ENCODE results near the gene RELN. TPM values are rescaled to one million over a fixed set of nuclear protein-coding genes. Genes with fewer than 3 reads are reported as not detected.

RELN gene
- total RNA-seq, 2 experiments from 2014 or later, result not detected

GRCh38 chr7:103658055-103659005 is 331.1 kb downstream of the RELN start:
- H3K4me1 Mint-ChIP-seq (ENCODE audit: low read depth), result no peaks in the 10 kb centered on the region
- intact Hi-C loops (cut with DNase I, micrococcal nuclease), result no loop called here

GRCh38 chr7:103657474-103657894 is 332.0 kb downstream of the RELN start:
- no peaks in the 10 kb centered on the region for H3K4me1 ChIP-seq (ENCODE audit: insufficient read depth, low read length)
- no peaks in the 10 kb centered on the region for H3K36me3 ChIP-seq (ENCODE audit: insufficient read depth, low read length)
- H3K27ac Mint-ChIP-seq, result no peak overlapping the region
- POLR2A ChIA-PET, result no interaction called here
- H3K4me3 ChIP-seq (ENCODE audit: low read length), result no peak overlapping the region
- H3K27ac ChIP-seq (ENCODE audit: low read depth in 1 of 2, low read length in 2 of 2), result no peak overlapping the region
- peaks cover 6% of the 10 kb centered on the region for H3K27me3 Mint-ChIP-seq
- DNase-seq, result no peak
- intact Hi-C loops (cut with DNase I, micrococcal nuclease), result no loop called here
- H3K4me1 Mint-ChIP-seq (ENCODE audit: low read depth), result no peaks in the 10 kb centered on the region
- H3K4me3 Mint-ChIP-seq, result no peak overlapping the region
- no peak for TF ChIP-seq CTCF (IDR thresholded peaks at IDR 0.05)
- no peaks in the 10 kb centered on the region for H3K36me3 Mint-ChIP-seq (ENCODE audit: low read depth)
- peaks cover 0 to 5% of the 10 kb centered on the region in 2 experiments for H3K27me3 ChIP-seq (ENCODE audit: control insufficient read depth in 1 of 2, insufficient read depth in 2 of 2, low read length in 2 of 2)
- no peak for ATAC-seq (ENCODE audit: poor library complexity)
- no peaks in the 10 kb centered on the region for H3K9me3 Mint-ChIP-seq
- CTCF ChIA-PET, result no interaction called here
- H3K9me3 ChIP-seq (ENCODE audit: control insufficient read depth in 1 of 2, insufficient read depth in 1 of 2, low read length in 2 of 2), result no peaks in the 10 kb centered on the region

More at GRCh38 chr7:103658055-103659005, 331.1 kb downstream of the RELN start:
- Mint-ChIP-seq H3K36me3 (ENCODE audit: low read depth) (no peaks in the 10 kb centered on the region), H3K4me3 (no peak overlapping the region), H3K27me3 (peaks cover 6% of the 10 kb centered on the region), H3K27ac (no peak overlapping the region), H3K9me3 (no peaks in the 10 kb centered on the region)
- ATAC-seq (ENCODE audit: poor library complexity), result no peak
- no peak overlapping the region for H3K4me3 ChIP-seq (ENCODE audit: low read length)
- no peaks in the 10 kb centered on the region for H3K4me1 ChIP-seq (ENCODE audit: insufficient read depth, low read length)
- H3K36me3 ChIP-seq (ENCODE audit: insufficient read depth, low read length), result no peaks in the 10 kb centered on the region
- no peak for DNase-seq
- no peak overlapping the region for H3K27ac ChIP-seq (ENCODE audit: low read depth in 1 of 2, low read length in 2 of 2)
- H3K27me3 ChIP-seq (ENCODE audit: control insufficient read depth in 1 of 2, insufficient read depth in 2 of 2, low read length in 2 of 2), result no peaks in the 10 kb centered on the region
- ChIA-PET POLR2A (no interaction called here), CTCF (no interaction called here)
- TF ChIP-seq CTCF (IDR thresholded peaks at IDR 0.05), result no peak
- no peaks in the 10 kb centered on the region for H3K9me3 ChIP-seq (ENCODE audit: control insufficient read depth in 1 of 2, insufficient read depth in 1 of 2, low read length in 2 of 2)

- ATAC-seq (ENCODE audit: poor library complexity) (no peak), DNase-seq (no peak)
- H3K36me3 ChIP-seq (ENCODE audit: insufficient read depth, low read length), result no peaks in the 10 kb centered on the region
- Mint-ChIP-seq H3K27ac (no peak overlapping the region), H3K36me3 (ENCODE audit: low read depth) (no peaks in the 10 kb centered on the region), H3K9me3 (no peaks in the 10 kb centered on the region), H3K27me3 (peaks cover 6% of the 10 kb centered on the region), H3K4me3 (no peak overlapping the region), H3K4me1 (ENCODE audit: low read depth) (no peaks in the 10 kb centered on the region)
- POLR2A ChIA-PET, result no interaction called here
- TF ChIP-seq CTCF (IDR thresholded peaks at IDR 0.05), result no peak
- CTCF ChIA-PET, result no interaction called here
- H3K9me3 ChIP-seq (ENCODE audit: control insufficient read depth in 1 of 2, insufficient read depth in 1 of 2, low read length in 2 of 2), result no peaks in the 10 kb centered on the region
- H3K27ac ChIP-seq (ENCODE audit: low read depth in 1 of 2, low read length in 2 of 2), result no peak overlapping the region
- no peak overlapping the region for H3K4me3 ChIP-seq (ENCODE audit: low read length)
- no peaks in the 10 kb centered on the region for H3K4me1 ChIP-seq (ENCODE audit: insufficient read depth, low read length)
- intact Hi-C loops (cut with DNase I, micrococcal nuclease), result no loop called here
- H3K27me3 ChIP-seq (ENCODE audit: control insufficient read depth in 1 of 2, insufficient read depth in 2 of 2, low read length in 2 of 2), result peaks cover 0 to 5% of the 10 kb centered on the region in 2 experiments
Observed at GRCh38 chr7:103656221-103656620, 333.2 kb downstream of the RELN start.

All from CD4-positive, alpha-beta T cell (primary cell).